NB4 (cell line): ENCODE results near the gene PNLIPRP2.

Experiments
- MAX ChIP-seq: IDR thresholded peaks from 2 replicates; pipeline ENCODE4 v1.6.1; 2011; ENCODE audit warnings: low read depth, low read length
- MYC ChIP-seq: IDR thresholded peaks from 2 replicates; pipeline ENCODE4 v1.6.1; 2011; ENCODE audit warnings: low read depth, low read length
- POLR2A ChIP-seq: IDR thresholded peaks from 2 replicates; pipeline ENCODE4 v1.6.1; 2011; ENCODE audit warnings: mild to moderate bottlenecking; ENCODE audit not compliant: insufficient read length; ENCODE audit errors: extremely low read depth
- TF ChIP-seq, protein P1 (sequence below): IDR thresholded peaks from one replicate; pipeline ENCODE4 v1.5.1; 2012; ENCODE audit warnings: low read depth, low read length

GRCh38 chr10:116692225-116692624 is 71.5 kb downstream of the PNLIPRP2 start:
- no peak for TF ChIP-seq POLR2A
- TF ChIP-seq MYC = no peak
- no peak for TF ChIP-seq MAX
- TF ChIP-seq, protein P1, sequence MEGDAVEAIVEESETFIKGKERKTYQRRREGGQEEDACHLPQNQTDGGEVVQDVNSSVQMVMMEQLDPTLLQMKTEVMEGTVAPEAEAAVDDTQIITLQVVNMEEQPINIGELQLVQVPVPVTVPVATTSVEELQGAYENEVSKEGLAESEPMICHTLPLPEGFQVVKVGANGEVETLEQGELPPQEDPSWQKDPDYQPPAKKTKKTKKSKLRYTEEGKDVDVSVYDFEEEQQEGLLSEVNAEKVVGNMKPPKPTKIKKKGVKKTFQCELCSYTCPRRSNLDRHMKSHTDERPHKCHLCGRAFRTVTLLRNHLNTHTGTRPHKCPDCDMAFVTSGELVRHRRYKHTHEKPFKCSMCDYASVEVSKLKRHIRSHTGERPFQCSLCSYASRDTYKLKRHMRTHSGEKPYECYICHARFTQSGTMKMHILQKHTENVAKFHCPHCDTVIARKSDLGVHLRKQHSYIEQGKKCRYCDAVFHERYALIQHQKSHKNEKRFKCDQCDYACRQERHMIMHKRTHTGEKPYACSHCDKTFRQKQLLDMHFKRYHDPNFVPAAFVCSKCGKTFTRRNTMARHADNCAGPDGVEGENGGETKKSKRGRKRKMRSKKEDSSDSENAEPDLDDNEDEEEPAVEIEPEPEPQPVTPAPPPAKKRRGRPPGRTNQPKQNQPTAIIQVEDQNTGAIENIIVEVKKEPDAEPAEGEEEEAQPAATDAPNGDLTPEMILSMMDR = no peak
